Loucy (cell line): ENCODE data around the gene SPOPL.

Experiments
- H2AFZ ChIP-seq: fragments of 200-600 bp; sonication (generic); 2 replicates; pipeline ENCODE4 v1.6.0; 2016; ENCODE audit warnings: antibody characterized with exemption, mild to moderate bottlenecking, low read length, moderate library complexity
- H3F3A ChIP-seq: fragments of 200-600 bp; 2 replicates; pipeline ENCODE4 v1.6.0; 2016; ENCODE audit warnings: antibody characterized with exemption, low read depth, mild to moderate bottlenecking
- H3K27me3 ChIP-seq: fragments of 200-600 bp; sonication (generic); 2 replicates; pipeline ENCODE4 v1.6.1; 2014; ENCODE audit warnings: low read length, mild to moderate bottlenecking; ENCODE audit not compliant: insufficient read depth, poor library complexity, severe bottlenecking
- H3K36me3 ChIP-seq: fragments of 200-600 bp; sonication (generic); 2 replicates; pipeline ENCODE4 v1.6.1; 2016; ENCODE audit warnings: low read length; ENCODE audit not compliant: insufficient read depth
- H3K4me1 ChIP-seq: fragments of 200-600 bp; sonication (generic); 2 replicates; pipeline ENCODE4 v1.5.1; 2014; ENCODE audit warnings: low read length, mild to moderate bottlenecking; ENCODE audit not compliant: insufficient read depth, poor library complexity, severe bottlenecking
- H3K4me2 ChIP-seq: fragments of 200-600 bp; sonication (generic); 2 replicates; pipeline ENCODE4 v1.6.0; 2014; ENCODE audit warnings: antibody characterized with exemption, low read length, low read depth, mild to moderate bottlenecking; ENCODE audit not compliant: poor library complexity, severe bottlenecking
- H3K4me3 ChIP-seq: fragments of 200-600 bp; sonication (generic); 2 replicates; pipeline ENCODE4 v1.5.1; 2014; ENCODE audit warnings: low read length, mild to moderate bottlenecking, mixed read lengths; ENCODE audit not compliant: poor library complexity, severe bottlenecking
- H3K79me2 ChIP-seq: fragments of 200-600 bp; sonication (generic); 2 replicates; pipeline ENCODE4 v1.6.1; 2014; ENCODE audit warnings: low read length; ENCODE audit not compliant: insufficient read depth
- H3K9ac ChIP-seq: fragments of 200-600 bp; sonication (generic); 2 replicates; pipeline ENCODE4 v1.6.0; 2014; ENCODE audit warnings: mild to moderate bottlenecking, low read depth, low read length, moderate library complexity; ENCODE audit not compliant: poor library complexity, severe bottlenecking
- H3K9me2 ChIP-seq: fragments of 200-600 bp; sonication (generic); replicated peaks from 2 replicates; pipeline ENCODE4 v1.6.1; 2016; ENCODE audit warnings: low read depth, low read length, mixed read lengths
- H3K9me3 ChIP-seq: fragments of 200-600 bp; sonication (generic); 2 replicates; pipeline ENCODE4 v1.6.1; 2014; ENCODE audit warnings: mild to moderate bottlenecking, antibody characterized with exemption, low read length, low read depth; ENCODE audit not compliant: insufficient read depth
- H4K20me1 ChIP-seq: fragments of 200-600 bp; sonication (generic); 2 replicates; pipeline ENCODE4 v1.6.0; 2014; ENCODE audit warnings: antibody characterized with exemption, low read length, mild to moderate bottlenecking; ENCODE audit not compliant: insufficient read depth, poor library complexity, severe bottlenecking
- EZH2phosphoT487 ChIP-seq: fragments of 200-600 bp; IDR thresholded peaks from 2 replicates; pipeline ENCODE4 v1.6.1; 2018; ENCODE audit warnings: antibody characterized with exemption, mild to moderate bottlenecking, moderate library complexity, borderline replicate concordance
- TF ChIP-seq, protein P1 (sequence below): fragments of 200-600 bp; sonication (generic); conservative IDR thresholded peaks from 2 replicates; pipeline ENCODE4 v1.5.1; 2014; ENCODE audit warnings: mild to moderate bottlenecking, antibody characterized with exemption, low read length

Gene SPOPL

DNA sequence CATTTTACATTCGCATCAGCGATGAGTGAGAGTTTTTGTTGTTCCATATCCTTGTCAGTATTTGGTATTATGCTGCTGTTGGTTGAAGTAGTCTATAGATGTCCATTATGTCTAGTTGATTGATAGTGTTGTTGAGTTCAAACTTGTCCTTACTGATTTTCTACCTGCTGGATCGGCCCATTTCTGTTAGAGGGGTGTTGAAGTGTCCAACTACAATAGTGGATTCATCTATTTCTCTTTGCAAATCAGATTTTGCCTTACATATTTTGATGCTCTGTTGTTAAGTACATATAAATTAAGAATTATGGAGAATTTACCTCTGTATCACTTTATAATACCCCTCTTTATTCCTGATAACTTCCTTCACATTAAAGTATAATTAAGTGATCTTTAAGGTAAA lies 8.7 kb downstream of the SPOPL start:
- TF ChIP-seq, protein P1, sequence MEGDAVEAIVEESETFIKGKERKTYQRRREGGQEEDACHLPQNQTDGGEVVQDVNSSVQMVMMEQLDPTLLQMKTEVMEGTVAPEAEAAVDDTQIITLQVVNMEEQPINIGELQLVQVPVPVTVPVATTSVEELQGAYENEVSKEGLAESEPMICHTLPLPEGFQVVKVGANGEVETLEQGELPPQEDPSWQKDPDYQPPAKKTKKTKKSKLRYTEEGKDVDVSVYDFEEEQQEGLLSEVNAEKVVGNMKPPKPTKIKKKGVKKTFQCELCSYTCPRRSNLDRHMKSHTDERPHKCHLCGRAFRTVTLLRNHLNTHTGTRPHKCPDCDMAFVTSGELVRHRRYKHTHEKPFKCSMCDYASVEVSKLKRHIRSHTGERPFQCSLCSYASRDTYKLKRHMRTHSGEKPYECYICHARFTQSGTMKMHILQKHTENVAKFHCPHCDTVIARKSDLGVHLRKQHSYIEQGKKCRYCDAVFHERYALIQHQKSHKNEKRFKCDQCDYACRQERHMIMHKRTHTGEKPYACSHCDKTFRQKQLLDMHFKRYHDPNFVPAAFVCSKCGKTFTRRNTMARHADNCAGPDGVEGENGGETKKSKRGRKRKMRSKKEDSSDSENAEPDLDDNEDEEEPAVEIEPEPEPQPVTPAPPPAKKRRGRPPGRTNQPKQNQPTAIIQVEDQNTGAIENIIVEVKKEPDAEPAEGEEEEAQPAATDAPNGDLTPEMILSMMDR: no peak
- no peak for TF ChIP-seq EZH2phosphoT487
- no peaks in the 10 kb centered on the region for H3K79me2 ChIP-seq
- no peaks in the 10 kb centered on the region for H3K9me3 ChIP-seq
- no peak overlapping the region for H3K4me3 ChIP-seq
- no peaks in the 10 kb centered on the region for H3K9me2 ChIP-seq
- H3K36me3 ChIP-seq: no peaks in the 10 kb centered on the region
- H4K20me1 ChIP-seq: no peaks in the 10 kb centered on the region
- H2AFZ ChIP-seq: no peak overlapping the region
- H3K27me3 ChIP-seq: no peaks in the 10 kb centered on the region
- H3K9ac ChIP-seq: no peak overlapping the region
- no peaks in the 10 kb centered on the region for H3K4me1 ChIP-seq
- H3F3A ChIP-seq: no peaks in the 10 kb centered on the region
- no peak overlapping the region for H3K4me2 ChIP-seq

DNA sequence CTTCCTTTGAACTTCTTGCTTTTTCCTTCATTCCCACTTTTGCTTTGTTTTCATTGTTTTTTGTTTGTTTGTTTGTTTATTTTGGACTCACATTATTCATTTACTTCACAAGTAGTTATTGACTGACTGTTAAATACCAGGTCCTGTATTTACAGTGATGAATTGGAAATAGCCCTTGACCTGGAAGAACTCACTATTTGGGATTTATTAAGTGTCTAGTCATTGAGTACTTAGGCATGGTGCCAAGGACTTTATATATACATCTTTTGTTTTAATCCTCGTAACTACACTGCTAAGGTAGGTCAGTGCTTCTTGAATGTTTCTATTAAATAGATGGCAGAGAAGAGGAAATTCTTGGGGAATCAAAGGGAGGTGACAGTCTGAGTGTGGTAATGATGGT lies 11.1 kb downstream of the SPOPL start:
- no peak overlapping the region for H3K4me2 ChIP-seq

DNA sequence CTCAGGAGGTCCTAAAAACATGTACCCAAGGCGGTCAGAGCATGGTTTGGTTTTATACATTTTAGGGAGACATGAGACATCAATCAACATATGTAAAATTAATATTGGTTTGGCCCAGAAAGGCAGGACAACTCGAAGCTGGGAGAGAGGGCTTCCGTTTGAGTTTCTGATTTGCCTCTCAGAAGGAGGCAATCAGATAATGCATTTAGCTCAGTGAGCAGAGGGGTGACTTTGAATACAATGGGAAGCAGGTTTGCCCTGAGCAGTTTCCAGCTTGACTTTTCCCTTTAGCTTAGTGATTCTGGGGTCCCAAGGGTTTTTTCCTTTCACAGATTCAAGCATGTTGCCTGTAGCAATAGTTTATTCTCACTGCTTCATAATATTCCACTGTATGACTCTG lies 12.6 kb downstream of the SPOPL start:
- H3K9ac ChIP-seq: no peak overlapping the region
- no peak overlapping the region for H3K4me2 ChIP-seq
- no peak overlapping the region for H3K4me3 ChIP-seq
- no peaks in the 10 kb centered on the region for H3K9me2 ChIP-seq
- no peaks in the 10 kb centered on the region for H3K79me2 ChIP-seq
- no peaks in the 10 kb centered on the region for H3F3A ChIP-seq
- no peaks in the 10 kb centered on the region for H4K20me1 ChIP-seq
- no peaks in the 10 kb centered on the region for H3K9me3 ChIP-seq
- no peaks in the 10 kb centered on the region for H3K27me3 ChIP-seq
- no peaks in the 10 kb centered on the region for H3K4me1 ChIP-seq
- no peak for TF ChIP-seq EZH2phosphoT487
- TF ChIP-seq, protein P1: no peak
- H3K36me3 ChIP-seq: no peaks in the 10 kb centered on the region
- no peak overlapping the region for H2AFZ ChIP-seq

More for the DNA sequence above, 11.1 kb downstream of the SPOPL start:
- no peak for TF ChIP-seq EZH2phosphoT487
- TF ChIP-seq, protein P1: no peak
- no peak overlapping the region for H2AFZ ChIP-seq
- H3K9me3 ChIP-seq: no peaks in the 10 kb centered on the region
- H3K4me3 ChIP-seq: no peak overlapping the region
- no peaks in the 10 kb centered on the region for H3K9me2 ChIP-seq
- H3K27me3 ChIP-seq: no peaks in the 10 kb centered on the region
- no peaks in the 10 kb centered on the region for H3K36me3 ChIP-seq
- no peaks in the 10 kb centered on the region for H3K79me2 ChIP-seq
- no peak overlapping the region for H3K9ac ChIP-seq
- H3F3A ChIP-seq: no peaks in the 10 kb centered on the region
- no peaks in the 10 kb centered on the region for H4K20me1 ChIP-seq
- no peaks in the 10 kb centered on the region for H3K4me1 ChIP-seq
